Activated CD4-positive, alpha-beta T cell treated with anti-CD3 and anti-CD28 coated beads for 36 hours (primary cell): ENCODE data around the gene AMACR. TPM values are rescaled to one million over a fixed set of nuclear protein-coding genes. Genes with fewer than 3 reads are reported as not detected.
A peak's percentile ranks its signal among the peaks of the same experiment; 100 is the strongest.

ENCODE experiments used
- ATAC-seq: fragments of 200-7000 bp; cut with Tn5 transposase; one replicate; pipeline ENCODE4 v1.10.0; 2021; ENCODE audit warnings: mild to moderate bottlenecking, moderate library complexity
- CTCF ChIA-PET: fragments of 350-600 bp; sonication (Branson Sonifier 250); formaldehyde crosslinking; loops from one replicate; lab custom pipeline; 2021; ENCODE audit warnings: antibody characterized with exemption; lab: Charles Lee
- POLR2A ChIA-PET: fragments of 350-600 bp; sonication (Branson Sonifier 250); formaldehyde crosslinking; loops from one replicate; lab custom pipeline; 2021; ENCODE audit warnings: antibody characterized with exemption, inconsistent platforms; lab: Charles Lee
- DNase-seq: peaks from one replicate; pipeline ENCODE4 v3.0.0-alpha.2; 2020
- H3K27ac Mint-ChIP-seq: one replicate; pipeline ENCODE4 v1.8.0; 2021; ENCODE audit warnings: mixed read lengths
- H3K27me3 Mint-ChIP-seq: one replicate; pipeline ENCODE4 v1.8.0; 2021; ENCODE audit warnings: mixed read lengths
- H3K36me3 Mint-ChIP-seq: one replicate; pipeline ENCODE4 v1.8.0; 2021; ENCODE audit warnings: low read depth, mixed read lengths
- H3K4me1 Mint-ChIP-seq: one replicate; pipeline ENCODE4 v1.8.0; 2021; ENCODE audit warnings: mixed read lengths
- H3K4me3 Mint-ChIP-seq: one replicate; pipeline ENCODE4 v1.8.0; 2021; ENCODE audit warnings: mild to moderate bottlenecking, moderate library complexity, mixed read lengths
- H3K9me3 Mint-ChIP-seq: one replicate; pipeline ENCODE4 v1.8.0; 2021; ENCODE audit warnings: low read depth, mixed read lengths
- intact Hi-C, 2 experiments: fragments of 100-400 bp; cut with DNase I in 1 of 2; cut with micrococcal nuclease in 1 of 2; formaldehyde crosslinking; loops; one replicate each; pipeline versions ENCODE4 v1.14.2 to v1.15.1; 2022 to 2024; cut with DNase I, micrococcal nuclease
- total RNA-seq, 2 experiments: library from RNA; stranded (reverse); gene quantifications; one replicate each; pipeline ENCODE4 v1.2.3, GENCODE V29; 2021

The AMACR gene
- total RNA-seq, 2 experiments from 2014 or later: 3.3 to 6.0 TPM

DNA sequence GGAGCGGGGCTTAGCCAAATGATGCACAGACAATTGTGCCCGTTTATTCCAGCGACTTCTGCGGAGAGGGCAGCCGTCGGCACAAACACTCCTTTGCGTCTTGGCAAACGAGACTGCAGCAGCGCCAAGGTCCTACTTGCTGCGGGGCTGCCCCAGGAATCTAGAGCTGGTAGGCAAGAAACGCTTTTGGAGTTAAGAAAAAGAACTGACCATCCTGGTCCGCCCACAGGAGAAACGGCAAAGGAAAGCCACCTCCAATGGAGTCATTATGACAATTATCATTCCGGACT is 69.4 kb downstream of the AMACR start:
- Mint-ChIP-seq H3K27ac (no peak overlapping the region), H3K4me3 (no peak overlapping the region), H3K36me3 (no peaks in the 10 kb centered on the region), H3K27me3 (peaks cover 46% of the 10 kb centered on the region), H3K9me3 (no peaks in the 10 kb centered on the region), H3K4me1 (no peaks in the 10 kb centered on the region)
- no peak for DNase-seq
- POLR2A ChIA-PET: interaction anchor here (0.6 kb wide), 1 partner anchor 464 kb away, joined by 3 read pairs; no protein-coding TSS in a partner anchor
- CTCF ChIA-PET: interaction anchor here (1.1 kb wide), 1 partner anchor 32 kb away, joined by 3 read pairs; no protein-coding TSS in a partner anchor
- no peak for ATAC-seq
- intact Hi-C loops: loop anchor here in 1 of 2 experiments (10.0 kb wide), 1 partner anchor 1224 kb away; the partner anchor contains the start of gene NPR3

DNA sequence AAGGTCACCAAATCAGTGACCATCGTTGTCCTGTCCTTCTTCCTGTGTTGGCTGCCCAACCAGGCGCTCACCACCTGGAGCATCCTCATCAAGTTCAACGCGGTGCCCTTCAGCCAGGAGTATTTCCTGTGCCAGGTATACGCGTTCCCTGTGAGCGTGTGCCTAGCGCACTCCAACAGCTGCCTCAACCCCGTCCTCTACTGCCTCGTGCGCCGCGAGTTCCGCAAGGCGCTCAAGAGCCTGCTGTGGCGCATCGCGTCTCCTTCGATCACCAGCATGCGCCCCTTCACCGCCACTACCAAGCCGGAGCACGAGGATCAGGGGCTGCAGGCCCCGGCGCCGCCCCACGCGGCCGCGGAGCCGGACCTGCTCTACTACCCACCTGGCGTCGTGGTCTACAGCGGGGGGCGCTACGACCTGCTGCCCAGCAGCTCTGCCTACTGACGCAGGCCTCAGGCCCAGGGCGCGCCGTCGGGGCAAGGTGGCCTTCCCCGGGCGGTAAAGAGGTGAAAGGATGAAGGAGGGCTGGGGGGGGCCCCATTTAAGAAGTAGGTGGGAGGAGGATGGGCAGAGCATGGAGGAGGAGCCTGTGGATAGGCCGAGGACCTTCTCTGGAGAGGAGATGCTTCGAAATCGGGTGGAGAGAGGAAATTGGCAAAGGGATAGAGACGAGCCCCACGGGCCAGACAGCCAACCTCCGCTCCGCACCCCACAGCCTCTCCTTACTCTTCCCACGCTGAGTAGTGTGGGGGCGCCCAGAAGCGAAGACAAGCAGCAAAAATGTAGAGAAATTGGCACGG is 69.9 kb downstream of the AMACR start:
- no peak overlapping the region for H3K4me3 Mint-ChIP-seq
- DNase-seq (peak; percentile 5), ATAC-seq (no peak)
- peaks cover 46% of the 10 kb centered on the region for H3K27me3 Mint-ChIP-seq
- no peaks in the 10 kb centered on the region for H3K36me3 Mint-ChIP-seq
- H3K27ac Mint-ChIP-seq: no peak overlapping the region
- ChIA-PET POLR2A (interaction anchor here (0.6 kb wide), 1 partner anchor 464 kb away, joined by 3 read pairs; no protein-coding TSS in a partner anchor), CTCF (interaction anchor here (0.6 to 0.7 kb wide), 2 partner anchors 44 to 436 kb away, joined by 3 to 4 read pairs; no protein-coding TSS in a partner anchor)
- intact Hi-C loops: loop anchor here in 1 of 2 experiments (10.0 kb wide), 1 partner anchor 1223 kb away; the partner anchor contains the start of gene NPR3
- H3K4me1 Mint-ChIP-seq: no peaks in the 10 kb centered on the region
- no peaks in the 10 kb centered on the region for H3K9me3 Mint-ChIP-seq

DNA sequence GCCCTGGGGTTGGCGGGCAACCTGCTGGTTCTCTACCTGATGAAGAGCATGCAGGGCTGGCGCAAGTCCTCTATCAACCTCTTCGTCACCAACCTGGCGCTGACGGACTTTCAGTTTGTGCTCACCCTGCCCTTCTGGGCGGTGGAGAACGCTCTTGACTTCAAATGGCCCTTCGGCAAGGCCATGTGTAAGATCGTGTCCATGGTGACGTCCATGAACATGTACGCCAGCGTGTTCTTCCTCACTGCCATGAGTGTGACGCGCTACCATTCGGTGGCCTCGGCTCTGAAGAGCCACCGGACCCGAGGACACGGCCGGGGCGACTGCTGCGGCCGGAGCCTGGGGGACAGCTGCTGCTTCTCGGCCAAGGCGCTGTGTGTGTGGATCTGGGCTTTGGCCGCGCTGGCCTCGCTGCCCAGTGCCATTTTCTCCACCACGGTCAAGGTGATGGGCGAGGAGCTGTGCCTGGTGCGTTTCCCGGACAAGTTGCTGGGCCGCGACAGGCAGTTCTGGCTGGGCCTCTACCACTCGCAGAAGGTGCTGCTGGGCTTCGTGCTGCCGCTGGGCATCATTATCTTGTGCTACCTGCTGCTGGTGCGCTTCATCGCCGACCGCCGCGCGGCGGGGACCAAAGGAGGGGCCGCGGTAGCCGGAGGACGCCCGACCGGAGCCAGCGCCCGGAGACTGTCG is 70.7 kb downstream of the AMACR start:
- intact Hi-C loops: loop anchor here in 1 of 2 experiments (10.0 kb wide), 1 partner anchor 1222 kb away; the partner anchor contains the start of gene NPR3
- POLR2A ChIA-PET: no interaction called here

DNA sequence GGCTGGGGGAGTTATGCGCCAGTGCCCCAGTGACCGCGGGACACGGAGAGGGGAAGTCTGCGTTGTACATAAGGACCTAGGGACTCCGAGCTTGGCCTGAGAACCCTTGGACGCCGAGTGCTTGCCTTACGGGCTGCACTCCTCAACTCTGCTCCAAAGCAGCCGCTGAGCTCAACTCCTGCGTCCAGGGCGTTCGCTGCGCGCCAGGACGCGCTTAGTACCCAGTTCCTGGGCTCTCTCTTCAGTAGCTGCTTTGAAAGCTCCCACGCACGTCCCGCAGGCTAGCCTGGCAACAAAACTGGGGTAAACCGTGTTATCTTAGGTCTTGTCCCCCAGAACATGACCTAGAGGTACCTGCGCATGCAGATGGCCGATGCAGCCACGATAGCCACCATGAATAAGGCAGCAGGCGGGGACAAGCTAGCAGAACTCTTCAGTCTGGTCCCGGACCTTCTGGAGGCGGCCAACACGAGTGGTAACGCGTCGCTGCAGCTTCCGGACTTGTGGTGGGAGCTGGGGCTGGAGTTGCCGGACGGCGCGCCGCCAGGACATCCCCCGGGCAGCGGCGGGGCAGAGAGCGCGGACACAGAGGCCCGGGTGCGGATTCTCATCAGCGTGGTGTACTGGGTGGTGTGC is 71.4 kb downstream of the AMACR start, which contains the start of gene RXFP3:
Gene RXFP3 (plus strand): TSS at position 6 of the 636 bp plus-strand sequence. CDS start 355 bp downstream, at position 361.
- POLR2A ChIA-PET: no interaction called here
- intact Hi-C loops: loop anchor here in 1 of 2 experiments (10.0 kb wide), 1 partner anchor 1222 kb away; the partner anchor contains the start of gene NPR3
- H3K9me3 Mint-ChIP-seq: no peaks in the 10 kb centered on the region
- H3K4me3 Mint-ChIP-seq: no peak within 1 kb of the TSS
- no peaks in the 10 kb centered on the region for H3K4me1 Mint-ChIP-seq
- CTCF ChIA-PET: interaction anchor here (1.0 to 3.2 kb wide), 4 partner anchors 10 to 348 kb away, joined by 3 to 26 read pairs (median 10); no protein-coding TSS in a partner anchor
- no peak for ATAC-seq
- H3K27me3 Mint-ChIP-seq: peaks cover 41% of the 10 kb centered on the region
- no peaks in the 10 kb centered on the region for H3K36me3 Mint-ChIP-seq
- peak; percentile 5 for DNase-seq
- no peak within 1 kb of the TSS for H3K27ac Mint-ChIP-seq

More for the DNA sequence above, 70.7 kb downstream of the AMACR start:
- Mint-ChIP-seq H3K4me3 (no peak overlapping the region), H3K4me1 (no peaks in the 10 kb centered on the region), H3K36me3 (no peaks in the 10 kb centered on the region), H3K27me3 (peaks cover 44% of the 10 kb centered on the region), H3K27ac (no peak overlapping the region), H3K9me3 (no peaks in the 10 kb centered on the region)
- CTCF ChIA-PET: interaction anchor here (0.6 to 3.0 kb wide), 3 partner anchors 9 to 435 kb away, joined by 3 to 15 read pairs (median 4); no protein-coding TSS in a partner anchor
- peak; percentile 6 for DNase-seq
- no peak for ATAC-seq

Other genes starting within 250 kb of the AMACR start
- gene ADAMTS12, start 116.1 kb downstream of the AMACR start, total RNA-seq: not detected
- not detected for gene RXFP3, start 71.7 kb downstream of the AMACR start, total RNA-seq
- not detected for gene SLC45A2, start 23.4 kb downstream of the AMACR start, total RNA-seq
- 1 to 10 TPM; 1.5 to 2.4 TPM for gene C1QTNF3, start 35.2 kb upstream of the AMACR start, total RNA-seq